ENCODE results near the gene SORCS3.

The SORCS3 gene

GRCh38 chr10:104780946-104781595 lies 140.0 kb downstream of the SORCS3 start:
- Histone ChIP-seq H2BK5ac (ENCODE audit: low read length) (no peak overlapping the region), H3K4me3 (ENCODE audit: low read length) (no peak overlapping the region), H3K4me1 (ENCODE audit: control insufficient read depth, low read depth, low read length) (no peaks in the 10 kb centered on the region), H3K4ac (ENCODE audit: low read depth, low read length) (no peak overlapping the region), H3K18ac (ENCODE audit: low read length) (no peak overlapping the region), H3K79me2 (ENCODE audit: control insufficient read depth, insufficient read depth, low read length) (no peaks in the 10 kb centered on the region), H3K27ac (ENCODE audit: low read depth, low read length) (no peak overlapping the region), H2BK120ac (ENCODE audit: low read depth, low read length) (no peak overlapping the region), H4K5ac (ENCODE audit: low read length) (no peak overlapping the region), H3K56ac (ENCODE audit: low read length) (no peak overlapping the region), H3K4me2 (ENCODE audit: low read length) (no peak overlapping the region), H3K27me3 (ENCODE audit: insufficient read depth, low read length, poor library complexity) (no peaks in the 10 kb centered on the region), H4K8ac (ENCODE audit: low read depth, low read length) (no peak overlapping the region), H2BK15ac (replicated peaks; ENCODE audit: low read depth) (no peak overlapping the region), H2AK5ac (ENCODE audit: low read length) (no peak overlapping the region), H3K9ac (ENCODE audit: low read length) (no peak overlapping the region), H3K79me1 (ENCODE audit: low read length) (no peaks in the 10 kb centered on the region), H3K36me3 (ENCODE audit: control insufficient read depth, insufficient read depth, low read length) (no peaks in the 10 kb centered on the region), H3K23ac (ENCODE audit: low read length) (no peak overlapping the region)
- WGBS (ENCODE audit: extremely low coverage, insufficient coverage, low lambda C conversion rate): no CpG with 5 or more reads among the region's 1 CpG
- no peak for DNase-seq

GRCh38 chr10:104784452-104784851 lies 143.4 kb downstream of the SORCS3 start:
- no peak overlapping the region for H2BK120ac ChIP-seq (ENCODE audit: low read depth, low read length)
- WGBS (ENCODE audit: extremely low coverage, insufficient coverage, low lambda C conversion rate): no CpG with 5 or more reads among the region's 2 CpGs
- DNase-seq: peak; percentile 7

GRCh38 chr10:104791471-104791870 lies 150.4 kb downstream of the SORCS3 start:
- no CpG with 5 or more reads among the region's 2 CpGs for WGBS (ENCODE audit: extremely low coverage, insufficient coverage, low lambda C conversion rate)

More at GRCh38 chr10:104784452-104784851, 143.4 kb downstream of the SORCS3 start:
- H3K23ac ChIP-seq (ENCODE audit: low read length): no peak overlapping the region
- H3K27ac ChIP-seq (ENCODE audit: low read depth, low read length): no peak overlapping the region
- no peak overlapping the region for H2BK5ac ChIP-seq (ENCODE audit: low read length)
- no peak overlapping the region for H3K4me3 ChIP-seq (ENCODE audit: low read length)
- H2AK5ac ChIP-seq (ENCODE audit: low read length): no peak overlapping the region
- no peak overlapping the region for H4K5ac ChIP-seq (ENCODE audit: low read length)
- no peaks in the 10 kb centered on the region for H3K79me2 ChIP-seq (ENCODE audit: control insufficient read depth, insufficient read depth, low read length)
- no peaks in the 10 kb centered on the region for H3K4me1 ChIP-seq (ENCODE audit: control insufficient read depth, low read depth, low read length)
- H3K4me2 ChIP-seq (ENCODE audit: low read length): no peak overlapping the region
- no peaks in the 10 kb centered on the region for H3K79me1 ChIP-seq (ENCODE audit: low read length)
- H4K8ac ChIP-seq (ENCODE audit: low read depth, low read length): no peak overlapping the region
- H3K36me3 ChIP-seq (ENCODE audit: control insufficient read depth, insufficient read depth, low read length): no peaks in the 10 kb centered on the region
- no peaks in the 10 kb centered on the region for H3K27me3 ChIP-seq (ENCODE audit: insufficient read depth, low read length, poor library complexity)
- H2BK15ac ChIP-seq (replicated peaks; ENCODE audit: low read depth): no peak overlapping the region
- no peak overlapping the region for H3K18ac ChIP-seq (ENCODE audit: low read length)
- no peak overlapping the region for H3K9ac ChIP-seq (ENCODE audit: low read length)
- no peak overlapping the region for H3K56ac ChIP-seq (ENCODE audit: low read length)
- no peak overlapping the region for H3K4ac ChIP-seq (ENCODE audit: low read depth, low read length)

GRCh38 chr10:104795411-104795810 lies 154.3 kb downstream of the SORCS3 start:
- no CpG with 5 or more reads among the region's 3 CpGs for WGBS (ENCODE audit: extremely low coverage, insufficient coverage, low lambda C conversion rate)
- H3K4me3 ChIP-seq (ENCODE audit: low read length): no peak overlapping the region
- no peak overlapping the region for H3K27ac ChIP-seq (ENCODE audit: low read depth, low read length)
- H3K79me1 ChIP-seq (ENCODE audit: low read length): no peaks in the 10 kb centered on the region
- H3K4me1 ChIP-seq (ENCODE audit: control insufficient read depth, low read depth, low read length): no peaks in the 10 kb centered on the region
- no peak overlapping the region for H3K4me2 ChIP-seq (ENCODE audit: low read length)
- no peak for DNase-seq
- no peak overlapping the region for H4K8ac ChIP-seq (ENCODE audit: low read depth, low read length)
- H4K5ac ChIP-seq (ENCODE audit: low read length): no peak overlapping the region
- H3K56ac ChIP-seq (ENCODE audit: low read length): no peak overlapping the region
- H3K27me3 ChIP-seq (ENCODE audit: insufficient read depth, low read length, poor library complexity): no peaks in the 10 kb centered on the region
- H3K79me2 ChIP-seq (ENCODE audit: control insufficient read depth, insufficient read depth, low read length): no peaks in the 10 kb centered on the region
- no peak overlapping the region for H2AK5ac ChIP-seq (ENCODE audit: low read length)
- H2BK5ac ChIP-seq (ENCODE audit: low read length): no peak overlapping the region
- H2BK120ac ChIP-seq (ENCODE audit: low read depth, low read length): no peak overlapping the region
- H3K36me3 ChIP-seq (ENCODE audit: control insufficient read depth, insufficient read depth, low read length): no peaks in the 10 kb centered on the region
- H3K4ac ChIP-seq (ENCODE audit: low read depth, low read length): no peak overlapping the region
- H3K18ac ChIP-seq (ENCODE audit: low read length): no peak overlapping the region
- no peak overlapping the region for H2BK15ac ChIP-seq (replicated peaks; ENCODE audit: low read depth)
- H3K23ac ChIP-seq (ENCODE audit: low read length): no peak overlapping the region
- H3K9ac ChIP-seq (ENCODE audit: low read length): no peak overlapping the region

More at GRCh38 chr10:104791471-104791870, 150.4 kb downstream of the SORCS3 start:
- H2BK120ac ChIP-seq (ENCODE audit: low read depth, low read length): no peak overlapping the region
- H3K9ac ChIP-seq (ENCODE audit: low read length): no peak overlapping the region
- H3K79me1 ChIP-seq (ENCODE audit: low read length): no peaks in the 10 kb centered on the region
- no peak overlapping the region for H4K5ac ChIP-seq (ENCODE audit: low read length)
- H3K4ac ChIP-seq (ENCODE audit: low read depth, low read length): no peak overlapping the region
- H3K27me3 ChIP-seq (ENCODE audit: insufficient read depth, low read length, poor library complexity): no peaks in the 10 kb centered on the region
- DNase-seq: peak; percentile 66
- no peak overlapping the region for H3K56ac ChIP-seq (ENCODE audit: low read length)
- H2AK5ac ChIP-seq (ENCODE audit: low read length): no peak overlapping the region
- no peak overlapping the region for H4K8ac ChIP-seq (ENCODE audit: low read depth, low read length)
- H3K36me3 ChIP-seq (ENCODE audit: control insufficient read depth, insufficient read depth, low read length): no peaks in the 10 kb centered on the region
- no peak overlapping the region for H3K4me2 ChIP-seq (ENCODE audit: low read length)
- H2BK5ac ChIP-seq (ENCODE audit: low read length): no peak overlapping the region
- no peaks in the 10 kb centered on the region for H3K79me2 ChIP-seq (ENCODE audit: control insufficient read depth, insufficient read depth, low read length)
- H3K18ac ChIP-seq (ENCODE audit: low read length): no peak overlapping the region
- H3K27ac ChIP-seq (ENCODE audit: low read depth, low read length): peak overlapping the region; percentile 33
- no peak overlapping the region for H2BK15ac ChIP-seq (replicated peaks; ENCODE audit: low read depth)
- no peaks in the 10 kb centered on the region for H3K4me1 ChIP-seq (ENCODE audit: control insufficient read depth, low read depth, low read length)
- H3K4me3 ChIP-seq (ENCODE audit: low read length): no peak overlapping the region
- no peak overlapping the region for H3K23ac ChIP-seq (ENCODE audit: low read length)

GRCh38 chr10:104796823-104797222 lies 155.7 kb downstream of the SORCS3 start:
- no CpG with 5 or more reads among the region's 2 CpGs for WGBS (ENCODE audit: extremely low coverage, insufficient coverage, low lambda C conversion rate)
- Histone ChIP-seq H2BK120ac (ENCODE audit: low read depth, low read length) (no peak overlapping the region), H3K18ac (ENCODE audit: low read length) (no peak overlapping the region), H2BK15ac (replicated peaks; ENCODE audit: low read depth) (no peak overlapping the region), H3K27ac (ENCODE audit: low read depth, low read length) (no peak overlapping the region), H3K27me3 (ENCODE audit: insufficient read depth, low read length, poor library complexity) (no peaks in the 10 kb centered on the region), H4K8ac (ENCODE audit: low read depth, low read length) (no peak overlapping the region), H3K36me3 (ENCODE audit: control insufficient read depth, insufficient read depth, low read length) (no peaks in the 10 kb centered on the region), H3K4me2 (ENCODE audit: low read length) (no peak overlapping the region), H2AK5ac (ENCODE audit: low read length) (no peak overlapping the region), H3K23ac (ENCODE audit: low read length) (no peak overlapping the region), H3K9ac (ENCODE audit: low read length) (no peak overlapping the region), H3K79me1 (ENCODE audit: low read length) (no peaks in the 10 kb centered on the region), H3K4me1 (ENCODE audit: control insufficient read depth, low read depth, low read length) (no peaks in the 10 kb centered on the region), H3K56ac (ENCODE audit: low read length) (no peak overlapping the region), H4K5ac (ENCODE audit: low read length) (no peak overlapping the region), H3K4me3 (ENCODE audit: low read length) (no peak overlapping the region), H3K79me2 (ENCODE audit: control insufficient read depth, insufficient read depth, low read length) (no peaks in the 10 kb centered on the region), H2BK5ac (ENCODE audit: low read length) (no peak overlapping the region), H3K4ac (ENCODE audit: low read depth, low read length) (no peak overlapping the region)
- no peak for DNase-seq

- H3K79me2 ChIP-seq (ENCODE audit: control insufficient read depth, insufficient read depth, low read length): no peaks in the 10 kb centered on the region
- WGBS (ENCODE audit: extremely low coverage, insufficient coverage, low lambda C conversion rate): no CpG with 5 or more reads among the region's 1 CpG
- no peak overlapping the region for H3K23ac ChIP-seq (ENCODE audit: low read length)
- H3K18ac ChIP-seq (ENCODE audit: low read length): no peak overlapping the region
- H3K36me3 ChIP-seq (ENCODE audit: control insufficient read depth, insufficient read depth, low read length): no peaks in the 10 kb centered on the region
- no peak for DNase-seq
- no peak overlapping the region for H3K9ac ChIP-seq (ENCODE audit: low read length)
- no peaks in the 10 kb centered on the region for H3K79me1 ChIP-seq (ENCODE audit: low read length)
- no peak overlapping the region for H4K8ac ChIP-seq (ENCODE audit: low read depth, low read length)
- H3K56ac ChIP-seq (ENCODE audit: low read length): no peak overlapping the region
- no peak overlapping the region for H4K5ac ChIP-seq (ENCODE audit: low read length)
- H2BK120ac ChIP-seq (ENCODE audit: low read depth, low read length): no peak overlapping the region
- H3K4ac ChIP-seq (ENCODE audit: low read depth, low read length): no peak overlapping the region
- no peak overlapping the region for H2BK15ac ChIP-seq (replicated peaks; ENCODE audit: low read depth)
- H3K27ac ChIP-seq (ENCODE audit: low read depth, low read length): no peak overlapping the region
- H3K4me2 ChIP-seq (ENCODE audit: low read length): no peak overlapping the region
- no peak overlapping the region for H2AK5ac ChIP-seq (ENCODE audit: low read length)
- no peak overlapping the region for H3K4me3 ChIP-seq (ENCODE audit: low read length)
- no peaks in the 10 kb centered on the region for H3K27me3 ChIP-seq (ENCODE audit: insufficient read depth, low read length, poor library complexity)
- H3K4me1 ChIP-seq (ENCODE audit: control insufficient read depth, low read depth, low read length): no peaks in the 10 kb centered on the region
- no peak overlapping the region for H2BK5ac ChIP-seq (ENCODE audit: low read length)
Measured at GRCh38 chr10:104802941-104803340, 161.9 kb downstream of the SORCS3 start.

Measured in mesendoderm (in vitro differentiated cells).